Neural crest cell (in vitro differentiated cells): ENCODE results near the gene GREM2. TPM values are rescaled to one million over a fixed set of nuclear protein-coding genes. Genes with fewer than 3 reads are reported as not detected.

ENCODE experiments used
- DNase-seq: peaks from one replicate; pipeline ENCODE4 v3.0.0; 2021; ENCODE audit warnings: low read depth, mixed read lengths, low spot score
- H3K27ac Mint-ChIP-seq: one replicate; pipeline ENCODE4 v1.8.0; 2021; ENCODE audit warnings: mild to moderate bottlenecking, mixed read lengths; ENCODE audit not compliant: unreplicated experiment
- H3K27me3 Mint-ChIP-seq: 2 replicates; pipeline ENCODE4 v1.8.0; 2021; ENCODE audit warnings: low read depth, mild to moderate bottlenecking, mixed read lengths
- H3K36me3 Mint-ChIP-seq: 2 replicates; pipeline ENCODE4 v1.8.0; 2021; ENCODE audit warnings: low read depth, mild to moderate bottlenecking, mixed read lengths
- H3K4me1 Mint-ChIP-seq: 2 replicates; pipeline ENCODE4 v1.8.0; 2021; ENCODE audit warnings: mixed read lengths
- H3K4me3 Mint-ChIP-seq: one replicate; pipeline ENCODE4 v1.8.0; 2021; ENCODE audit warnings: mild to moderate bottlenecking, mixed read lengths
- H3K9me3 Mint-ChIP-seq: 2 replicates; pipeline ENCODE4 v1.8.0; 2021; ENCODE audit warnings: mixed read lengths
- CTCF ChIP-seq: fragments of 200-600 bp; sonication (generic); conservative IDR thresholded peaks from 2 replicates; pipeline ENCODE4 v1.5.0; 2021; ENCODE audit warnings: antibody characterized with exemption, mild to moderate bottlenecking
- total RNA-seq: library from RNA; stranded (reverse); gene quantifications from 2 replicates; pipeline ENCODE4 v1.2.1, GENCODE V29; 2021

The GREM2 gene
- total RNA-seq, 1 donor from 2014 or later: 2.3 TPM

GRCh38 chr1:240487493-240487892 is 124.5 kb downstream of the GREM2 start:
- no peak overlapping the region for H3K27ac Mint-ChIP-seq
- no peaks in the 10 kb centered on the region for H3K36me3 Mint-ChIP-seq
- no peak overlapping the region for H3K4me3 Mint-ChIP-seq
- TF ChIP-seq CTCF: no peak
- no peaks in the 10 kb centered on the region for H3K4me1 Mint-ChIP-seq
- H3K9me3 Mint-ChIP-seq: peaks cover 4% of the 10 kb centered on the region
- H3K27me3 Mint-ChIP-seq: peaks cover 15% of the 10 kb centered on the region
- no peak for DNase-seq

GRCh38 chr1:240486611-240487010 is 125.3 kb downstream of the GREM2 start:
- peaks cover 9% of the 10 kb centered on the region for H3K27me3 Mint-ChIP-seq
- TF ChIP-seq CTCF: no peak
- H3K27ac Mint-ChIP-seq: no peak overlapping the region
- H3K4me1 Mint-ChIP-seq: no peaks in the 10 kb centered on the region
- DNase-seq: no peak
- H3K4me3 Mint-ChIP-seq: no peak overlapping the region
- H3K9me3 Mint-ChIP-seq: peaks cover 4% of the 10 kb centered on the region
- no peaks in the 10 kb centered on the region for H3K36me3 Mint-ChIP-seq

GRCh38 chr1:240484804-240485443 is 127.0 kb downstream of the GREM2 start:
- no peak for TF ChIP-seq CTCF
- no peak for DNase-seq
- H3K36me3 Mint-ChIP-seq: no peaks in the 10 kb centered on the region
- no peaks in the 10 kb centered on the region for H3K4me1 Mint-ChIP-seq
- no peak overlapping the region for H3K27ac Mint-ChIP-seq
- H3K4me3 Mint-ChIP-seq: no peak overlapping the region
- H3K9me3 Mint-ChIP-seq: peaks cover 4% of the 10 kb centered on the region
- H3K27me3 Mint-ChIP-seq: no peaks in the 10 kb centered on the region

- Mint-ChIP-seq H3K27me3 (no peaks in the 10 kb centered on the region), H3K36me3 (peaks cover 14% of the 10 kb centered on the region), H3K27ac (no peak overlapping the region), H3K4me1 (peaks cover 6% of the 10 kb centered on the region), H3K9me3 (no peaks in the 10 kb centered on the region), H3K4me3 (no peak overlapping the region)
- TF ChIP-seq CTCF: no peak
- no peak for DNase-seq
Measured at GRCh38 chr1:240478536-240478935, 133.4 kb downstream of the GREM2 start.

GRCh38 chr1:240475832-240476231 is 136.1 kb downstream of the GREM2 start:
- Mint-ChIP-seq H3K4me3 (no peak overlapping the region), H3K4me1 (peaks cover 6% of the 10 kb centered on the region), H3K9me3 (no peaks in the 10 kb centered on the region), H3K27me3 (no peaks in the 10 kb centered on the region), H3K27ac (no peak overlapping the region), H3K36me3 (peaks cover 16% of the 10 kb centered on the region)
- no peak for DNase-seq
- TF ChIP-seq CTCF: no peak
